Hematopoietic multipotent progenitor cell (in vitro differentiated cells): ENCODE data around the gene PPP4C. TPM values are rescaled to one million over a fixed set of nuclear protein-coding genes. Genes with fewer than 3 reads are reported as not detected.
"Not testable (repeated sequence)": the region's sequence is repeated elsewhere in the genome, so short reads cannot be mapped to it uniquely, and the experiment has no call there.

Experiments used
- DNase-seq, 3 donors: peaks; one replicate each; pipeline ENCODE4 v3.0.0-alpha.2; 2011 to 2015; ENCODE audit warnings: low read depth in 2 of 3, low spot score in 2 of 3
- total RNA-seq: library from RNA; depleted of rRNA; stranded (reverse); fragments of >200 nt; gene quantifications from one replicate; pipeline ENCODE4 v1.2.3, GENCODE V29; 2012

PPP4C gene
- total RNA-seq, result 215 TPM

GRCh38 chr16:30075503-30076275, at the start of gene PPP4C:
TSS of gene PPP4C (plus strand) at chr16:30075994. CDS start at chr16:30076378, 384 bp downstream.
- DNase-seq, result peak; percentile 77 to 90 (median 90)

- no peak for DNase-seq
Observed at GRCh38 chr16:30026449-30026848, 49.3 kb upstream of the PPP4C start.

- no peak for DNase-seq
Observed at GRCh38 chr16:30027588-30028437, 48.0 kb upstream of the PPP4C start.

- DNase-seq, result peak in 1 of 3 donors; percentile 59
Observed at GRCh38 chr16:30028438-30029076, 47.2 kb upstream of the PPP4C start.

- DNase-seq, result no peak
Observed at GRCh38 chr16:30030011-30030685, 45.6 kb upstream of the PPP4C start.

- DNase-seq, result no peak
Observed at GRCh38 chr16:30030841-30031413, 44.9 kb upstream of the PPP4C start, which contains the start of gene TLCD3B. TSS of gene TLCD3B (minus strand) at chr16:30031271. CDS start at chr16:30030527, 744 bp downstream.

- no peak for DNase-seq
Observed at GRCh38 chr16:30031477-30031918, 44.3 kb upstream of the PPP4C start.

- peak; percentile 47 to 82 (median 67) for DNase-seq
Observed at GRCh38 chr16:30032083-30032819, 43.5 kb upstream of the PPP4C start.

- DNase-seq, result no peak
Observed at GRCh38 chr16:30033270-30033669, 42.5 kb upstream of the PPP4C start.

GRCh38 chr16:30040221-30040620, 35.6 kb upstream of the PPP4C start:
- peak in 1 of 3 donors; percentile 68 for DNase-seq

- DNase-seq, result not testable (repeated sequence)
Observed at GRCh38 chr16:30040690-30041089, 35.1 kb upstream of the PPP4C start.

GRCh38 chr16:30041841-30042240, 34.0 kb upstream of the PPP4C start:
- peak in 1 of 3 donors; percentile 75 for DNase-seq

- DNase-seq, result no peak
Observed at GRCh38 chr16:30046178-30046577, 29.6 kb upstream of the PPP4C start.

GRCh38 chr16:30046588-30046987, 29.2 kb upstream of the PPP4C start:
- DNase-seq, result no peak

GRCh38 chr16:30049871-30050270, 25.9 kb upstream of the PPP4C start:
- DNase-seq, result no peak

GRCh38 chr16:30051518-30051917, 24.3 kb upstream of the PPP4C start:
- DNase-seq, result no peak

GRCh38 chr16:30052671-30053372, 23.0 kb upstream of the PPP4C start:
- DNase-seq, result peak; percentile 77 to 85 (median 82)

GRCh38 chr16:30053376-30054015, 22.3 kb upstream of the PPP4C start:
- DNase-seq, result no peak
